IPS DF 6.9 (cell line): ENCODE data around the gene CAPN3.

ENCODE experiments used
- DNase-seq: peaks from one replicate; pipeline ENCODE4 v3.0.0-alpha.2; 2013; ENCODE audit warnings: low read depth, low spot score
- H3K27ac ChIP-seq: one replicate; pipeline ENCODE4 v1.5.1; 2013; ENCODE audit warnings: low read length, control low read depth
- H3K27me3 ChIP-seq: 2 replicates; pipeline ENCODE4 v1.6.1; 2013; ENCODE audit warnings: mild to moderate bottlenecking, low read length; ENCODE audit not compliant: control insufficient read depth, insufficient read depth
- H3K36me3 ChIP-seq: 2 replicates; pipeline ENCODE4 v1.6.1; 2013; ENCODE audit warnings: low read length; ENCODE audit not compliant: control insufficient read depth, insufficient read depth
- H3K4me1 ChIP-seq: 2 replicates; pipeline ENCODE4 v1.6.1; 2013; ENCODE audit warnings: low read length; ENCODE audit not compliant: control insufficient read depth, insufficient read depth
- H3K4me3 ChIP-seq: 2 replicates; pipeline ENCODE4 v1.5.1; 2013; ENCODE audit warnings: mild to moderate bottlenecking, low read length
- H3K9me3 ChIP-seq: 2 replicates; pipeline ENCODE4 v1.6.1; 2013; ENCODE audit warnings: low read length, inconsistent platforms; ENCODE audit not compliant: control insufficient read depth, insufficient read depth
- WGBS: extraction: QIAGEN DNeasy Blood & Tissue Kit; methylation state at CpG from one replicate; pipeline ENCODE4 v1.1.7; 2013; ENCODE audit warnings: mixed read lengths, missing lambda C conversion rate; ENCODE audit not compliant: insufficient read length, insufficient coverage; 5-methylcytosine and 5-hydroxymethylcytosine counted together

Gene CAPN3

DNA sequence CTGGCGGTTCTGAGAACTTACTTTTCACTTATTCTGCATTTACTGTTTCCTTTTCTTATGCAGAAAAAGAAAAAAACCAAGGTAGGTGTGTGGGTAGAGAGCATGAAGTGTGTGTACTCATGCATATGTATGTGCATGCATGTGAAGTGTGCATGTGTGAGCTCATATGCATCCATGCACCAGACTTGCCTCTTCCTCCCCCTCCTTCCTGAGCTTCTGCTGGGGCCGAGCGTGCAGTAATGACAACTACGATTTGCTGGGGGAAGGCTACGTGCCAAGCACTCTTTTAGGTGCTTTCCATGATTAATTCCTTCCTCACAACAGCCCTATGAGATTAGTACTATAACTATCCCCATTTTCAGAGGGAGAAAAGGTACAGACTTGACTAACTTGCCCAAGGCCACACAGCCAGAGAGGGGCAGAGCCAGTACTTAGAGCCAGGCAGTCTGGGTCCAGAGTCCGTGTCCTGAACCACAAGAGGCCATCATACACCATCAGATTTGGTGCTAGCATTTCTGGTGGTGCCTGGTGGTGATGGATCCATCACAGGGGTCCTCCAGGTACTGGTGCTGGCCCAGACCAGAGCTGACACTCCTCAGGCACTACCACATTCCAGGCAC is 46.7 kb downstream of the CAPN3 start:
- H3K4me3 ChIP-seq, result no peak overlapping the region
- no peaks in the 10 kb centered on the region for H3K4me1 ChIP-seq
- H3K27me3 ChIP-seq, result no peaks in the 10 kb centered on the region
- WGBS, result no CpG with 5 or more reads among the region's 6 CpGs
- no peak overlapping the region for H3K27ac ChIP-seq
- H3K9me3 ChIP-seq, result no peaks in the 10 kb centered on the region
- H3K36me3 ChIP-seq, result peaks cover 1% of the 10 kb centered on the region; the same call in 1 of the 2 replicates
- no peak for DNase-seq

DNA sequence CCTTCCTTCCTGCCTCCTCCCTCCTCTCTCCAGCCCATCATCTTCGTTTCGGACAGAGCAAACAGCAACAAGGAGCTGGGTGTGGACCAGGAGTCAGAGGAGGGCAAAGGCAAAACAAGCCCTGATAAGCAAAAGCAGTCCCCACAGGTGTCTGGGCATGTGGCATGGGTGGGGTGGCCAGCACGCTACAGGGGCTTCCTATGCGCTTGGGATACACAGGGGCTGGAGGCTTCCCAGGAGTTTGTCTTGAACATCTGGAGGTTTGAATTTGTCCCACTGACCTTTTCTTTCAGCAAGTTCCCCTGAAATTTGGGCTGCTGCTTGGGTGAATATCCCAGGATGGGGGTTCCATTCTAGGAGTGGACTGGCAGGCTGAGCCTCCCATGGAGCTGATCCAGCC is 48.9 kb downstream of the CAPN3 start:
- Histone ChIP-seq H3K4me1 (no peaks in the 10 kb centered on the region), H3K4me3 (no peak overlapping the region), H3K9me3 (no peaks in the 10 kb centered on the region), H3K36me3 (peaks cover 5% of the 10 kb centered on the region; the same call in 1 of the 2 replicates), H3K27me3 (no peaks in the 10 kb centered on the region), H3K27ac (no peak overlapping the region)
- WGBS, result no CpG with 5 or more reads among the region's 4 CpGs
- no peak for DNase-seq

DNA sequence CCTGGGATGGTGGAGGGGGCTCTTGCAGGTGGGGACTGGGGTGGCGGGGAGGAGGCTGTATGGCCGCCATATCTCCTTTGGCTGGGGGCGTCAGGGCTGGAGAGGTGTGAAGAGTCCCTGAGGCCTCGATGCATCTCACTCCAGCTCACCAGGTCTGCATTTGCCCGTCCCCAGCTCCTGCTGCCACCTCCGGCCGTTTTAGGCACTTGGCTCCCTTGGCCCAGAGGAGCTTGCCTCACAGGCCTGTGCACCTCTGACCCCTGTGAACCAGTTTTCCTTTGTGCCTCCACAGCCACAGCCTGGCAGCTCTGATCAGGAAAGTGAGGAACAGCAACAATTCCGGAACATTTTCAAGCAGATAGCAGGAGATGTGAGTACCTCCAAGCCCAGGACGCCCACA is 49.7 kb downstream of the CAPN3 start:
- Histone ChIP-seq H3K36me3 (peaks cover 5% of the 10 kb centered on the region; the same call in 1 of the 2 replicates), H3K4me1 (no peaks in the 10 kb centered on the region)
- WGBS, result no CpG with 5 or more reads among the region's 9 CpGs

DNA sequence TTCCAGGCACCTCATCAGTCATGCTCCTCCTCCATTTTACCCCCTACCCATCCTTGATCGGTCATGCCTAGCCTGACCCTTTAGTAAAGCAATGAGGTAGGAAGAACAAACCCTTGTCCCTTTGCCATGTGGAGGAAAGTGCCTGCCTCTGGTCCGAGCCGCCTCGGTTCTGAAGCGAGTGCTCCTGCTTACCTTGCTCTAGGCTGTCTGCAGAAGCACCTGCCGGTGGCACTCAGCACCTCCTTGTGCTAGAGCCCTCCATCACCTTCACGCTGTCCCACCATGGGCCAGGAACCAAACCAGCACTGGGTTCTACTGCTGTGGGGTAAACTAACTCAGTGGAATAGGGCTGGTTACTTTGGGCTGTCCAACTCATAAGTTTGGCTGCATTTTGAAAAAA is 52.6 kb downstream of the CAPN3 start:
- WGBS, result no CpG with 5 or more reads among the region's 7 CpGs
- Histone ChIP-seq H3K27me3 (no peaks in the 10 kb centered on the region), H3K4me1 (no peaks in the 10 kb centered on the region), H3K9me3 (no peaks in the 10 kb centered on the region), H3K4me3 (no peak overlapping the region), H3K36me3 (peaks cover 8% of the 10 kb centered on the region), H3K27ac (no peak overlapping the region)
- no peak for DNase-seq

More for the DNA sequence above, 49.7 kb downstream of the CAPN3 start:
- no peak overlapping the region for H3K27ac ChIP-seq
- no peak overlapping the region for H3K4me3 ChIP-seq
- no peaks in the 10 kb centered on the region for H3K9me3 ChIP-seq
- no peak for DNase-seq
- H3K27me3 ChIP-seq, result no peaks in the 10 kb centered on the region

DNA sequence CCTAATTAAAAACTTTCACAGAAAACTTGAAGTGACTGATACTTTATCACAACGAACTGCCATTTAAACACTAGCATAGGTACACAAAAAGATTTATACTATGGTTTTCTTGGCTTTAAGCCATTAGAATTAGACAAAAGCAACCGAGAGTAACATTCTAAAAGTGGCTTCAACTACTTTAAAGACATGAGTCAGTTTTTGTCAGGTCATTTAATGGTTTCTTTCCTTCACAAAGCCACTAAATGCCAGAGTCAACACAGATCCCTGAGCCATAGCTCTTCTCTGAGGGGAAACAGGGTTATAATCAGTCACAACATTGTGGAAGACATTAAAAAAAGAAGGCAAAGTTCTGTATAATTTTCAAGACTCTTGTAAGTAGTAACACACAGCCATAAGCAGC is 54.6 kb downstream of the CAPN3 start:
- peaks cover 11% of the 10 kb centered on the region for H3K36me3 ChIP-seq
- H3K9me3 ChIP-seq, result no peaks in the 10 kb centered on the region
- H3K27ac ChIP-seq, result no peak overlapping the region
- no CpG with 5 or more reads among the region's 2 CpGs for WGBS
- H3K4me1 ChIP-seq, result no peaks in the 10 kb centered on the region
- no peak for DNase-seq
- no peaks in the 10 kb centered on the region for H3K27me3 ChIP-seq
- H3K4me3 ChIP-seq, result no peak overlapping the region

DNA sequence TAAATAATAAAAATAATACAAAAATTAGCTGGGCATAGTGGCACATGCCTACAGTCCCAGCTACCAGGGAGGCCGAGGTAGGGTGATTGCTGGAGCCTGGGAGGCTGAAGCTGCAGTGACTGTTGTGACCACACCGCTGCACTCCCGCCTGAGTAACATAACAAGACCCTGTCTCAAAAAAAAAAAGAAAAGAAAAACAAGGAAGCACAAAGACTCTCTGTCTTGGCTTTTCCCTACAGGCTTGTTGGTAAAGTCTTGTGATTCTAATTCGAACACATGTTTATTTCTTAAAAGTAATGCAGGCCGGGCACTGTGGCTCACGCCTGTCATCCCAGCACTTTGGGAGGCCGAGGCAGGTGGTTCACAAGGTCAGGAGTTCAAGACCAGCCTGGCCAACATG is 60.1 kb downstream of the CAPN3 start:
- no peak for DNase-seq
- Histone ChIP-seq H3K36me3 (peaks cover 6% of the 10 kb centered on the region; the same call in 1 of the 2 replicates), H3K27me3 (no peaks in the 10 kb centered on the region), H3K9me3 (no peaks in the 10 kb centered on the region), H3K4me1 (no peaks in the 10 kb centered on the region), H3K27ac (no peak overlapping the region), H3K4me3 (no peak overlapping the region)
- no CpG with 5 or more reads among the region's 7 CpGs for WGBS

DNA sequence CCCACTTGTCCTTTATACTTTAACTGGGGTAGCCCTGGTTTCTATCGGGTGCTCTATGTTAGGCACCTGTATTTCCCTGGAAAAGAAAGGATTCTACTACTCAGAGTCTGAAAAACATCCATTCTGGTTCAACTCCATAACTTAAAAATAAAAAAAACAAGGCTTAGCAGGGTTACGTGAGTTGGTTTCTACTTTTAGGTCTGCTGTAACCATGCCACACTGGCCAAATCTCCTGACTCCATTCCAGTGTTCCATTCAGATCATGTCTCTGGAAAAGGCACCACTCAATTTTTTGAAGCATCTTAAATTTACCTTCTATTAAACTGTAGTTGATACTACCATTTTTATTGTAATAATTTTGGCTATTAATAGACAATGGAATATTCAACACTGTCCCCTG is 62.1 kb downstream of the CAPN3 start:
- Histone ChIP-seq H3K36me3 (peaks cover 6% of the 10 kb centered on the region; the same call in 1 of the 2 replicates), H3K4me1 (no peaks in the 10 kb centered on the region), H3K27me3 (no peaks in the 10 kb centered on the region), H3K4me3 (no peak overlapping the region), H3K9me3 (no peaks in the 10 kb centered on the region), H3K27ac (no peak overlapping the region)
- DNase-seq, result no peak
- WGBS, result no CpG with 5 or more reads among the region's 2 CpGs

DNA sequence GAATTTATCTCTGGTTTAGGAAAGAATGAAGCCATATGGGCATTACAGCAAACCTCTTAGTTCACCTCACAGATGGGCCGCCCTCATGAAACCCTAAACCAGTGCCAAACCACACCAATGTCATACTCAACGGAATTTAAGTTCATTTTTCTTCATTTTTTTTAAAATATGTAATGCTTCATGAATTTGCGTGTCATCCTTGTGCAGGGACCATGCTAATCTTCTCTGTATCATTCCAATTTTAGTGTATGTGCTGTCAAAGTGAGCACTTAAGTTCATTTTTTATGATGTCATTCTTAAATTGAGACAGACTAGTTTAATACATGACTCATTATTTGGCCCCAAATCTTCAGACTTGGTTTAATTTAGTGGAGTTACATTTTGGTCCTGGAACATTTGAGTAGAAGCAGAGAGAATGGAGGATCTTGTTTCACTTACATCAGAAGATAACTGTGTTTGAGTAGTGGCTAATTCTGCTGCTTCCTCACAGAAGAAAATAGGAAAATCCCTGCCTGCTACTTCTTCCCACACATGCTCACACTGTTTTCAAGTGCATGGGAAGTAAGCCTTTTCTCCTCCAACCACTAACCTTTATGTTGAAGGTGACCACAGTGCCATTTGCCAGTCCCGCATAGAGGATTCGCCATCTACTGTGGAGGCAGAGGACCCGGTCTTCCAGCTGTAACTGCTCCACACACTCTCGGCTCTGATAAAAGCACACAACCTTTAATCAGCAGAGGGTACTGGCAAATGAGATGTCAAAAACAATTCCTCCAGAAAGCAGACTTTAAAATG is 68.3 kb downstream of the CAPN3 start:
- H3K27me3 ChIP-seq, result no peaks in the 10 kb centered on the region
- no peak overlapping the region for H3K4me3 ChIP-seq
- no CpG with 5 or more reads among the region's 7 CpGs for WGBS
- no peak overlapping the region for H3K27ac ChIP-seq
- no peaks in the 10 kb centered on the region for H3K4me1 ChIP-seq
- DNase-seq, result no peak
- peaks cover 8% of the 10 kb centered on the region; the same call in 1 of the 2 replicates for H3K36me3 ChIP-seq
- no peaks in the 10 kb centered on the region for H3K9me3 ChIP-seq

DNA sequence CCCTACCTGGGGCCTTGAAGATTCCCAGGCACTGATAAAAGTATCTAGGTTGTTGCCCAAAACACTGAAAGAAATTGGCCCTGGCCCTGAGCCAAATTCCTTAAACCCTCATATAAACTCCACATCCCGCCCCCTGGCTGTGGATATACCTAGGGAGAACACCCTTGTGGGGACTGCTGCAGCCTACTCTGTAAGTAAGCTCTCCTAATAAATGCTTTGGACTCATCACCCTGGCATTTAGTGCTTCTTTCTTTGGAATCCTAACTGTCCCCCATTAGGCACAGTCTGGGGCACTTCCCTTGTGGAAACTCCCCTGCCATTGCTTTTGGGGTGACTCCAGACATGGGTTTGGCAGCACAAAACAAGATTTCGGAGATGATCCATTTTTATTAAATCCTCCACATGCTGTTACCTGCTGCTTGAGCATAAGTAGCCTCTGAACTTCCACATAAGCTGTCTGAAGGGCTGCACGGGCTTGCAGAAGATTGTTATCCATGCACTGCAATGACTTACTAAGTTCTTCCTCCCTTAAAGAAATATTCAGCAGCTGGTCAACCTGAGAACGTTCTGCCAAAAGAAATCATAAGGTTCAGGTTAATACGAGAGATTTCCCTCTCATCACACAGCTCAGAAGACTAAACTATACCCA is 85.2 kb downstream of the CAPN3 start:
- Histone ChIP-seq H3K27me3 (no peaks in the 10 kb centered on the region), H3K27ac (no peak overlapping the region), H3K9me3 (no peaks in the 10 kb centered on the region), H3K36me3 (peaks cover 5% of the 10 kb centered on the region; the same call in 1 of the 2 replicates), H3K4me3 (no peak overlapping the region), H3K4me1 (no peaks in the 10 kb centered on the region)
- WGBS, result no CpG with 5 or more reads among the region's 5 CpGs
- DNase-seq, result no peak

DNA sequence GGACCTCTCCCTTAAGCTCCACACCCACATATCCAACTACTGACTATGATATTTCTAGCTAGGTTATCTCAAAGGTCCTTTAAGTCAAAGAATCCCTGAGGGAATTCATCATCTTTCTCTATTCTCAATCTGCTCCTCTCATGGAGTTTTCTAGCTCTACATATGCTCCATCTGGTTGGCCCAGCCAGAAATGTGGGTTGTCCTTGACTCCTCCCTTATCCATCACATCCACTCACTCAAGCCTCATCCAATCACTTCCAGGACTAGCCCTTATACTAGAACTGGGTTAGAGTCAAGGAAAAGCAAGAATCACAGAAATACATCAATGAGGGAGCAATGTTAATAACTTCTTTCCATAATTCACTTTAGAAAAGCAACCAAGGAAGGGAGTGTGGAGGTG is 86.2 kb downstream of the CAPN3 start:
- Histone ChIP-seq H3K36me3 (peaks cover 5% of the 10 kb centered on the region; the same call in 1 of the 2 replicates), H3K27me3 (no peaks in the 10 kb centered on the region), H3K27ac (no peak overlapping the region), H3K4me1 (no peaks in the 10 kb centered on the region), H3K4me3 (no peak overlapping the region), H3K9me3 (no peaks in the 10 kb centered on the region)
- no peak for DNase-seq
